ENCODE results near the gene SLAIN1. TPM values are rescaled to one million over a fixed set of nuclear protein-coding genes. Genes with fewer than 3 reads are reported as not detected.

SLAIN1 gene
- polyA plus RNA-seq, 2 of the 4 experiments (the other 2 are of a cell fraction) = 0.43 to 3.6 TPM

DNA sequence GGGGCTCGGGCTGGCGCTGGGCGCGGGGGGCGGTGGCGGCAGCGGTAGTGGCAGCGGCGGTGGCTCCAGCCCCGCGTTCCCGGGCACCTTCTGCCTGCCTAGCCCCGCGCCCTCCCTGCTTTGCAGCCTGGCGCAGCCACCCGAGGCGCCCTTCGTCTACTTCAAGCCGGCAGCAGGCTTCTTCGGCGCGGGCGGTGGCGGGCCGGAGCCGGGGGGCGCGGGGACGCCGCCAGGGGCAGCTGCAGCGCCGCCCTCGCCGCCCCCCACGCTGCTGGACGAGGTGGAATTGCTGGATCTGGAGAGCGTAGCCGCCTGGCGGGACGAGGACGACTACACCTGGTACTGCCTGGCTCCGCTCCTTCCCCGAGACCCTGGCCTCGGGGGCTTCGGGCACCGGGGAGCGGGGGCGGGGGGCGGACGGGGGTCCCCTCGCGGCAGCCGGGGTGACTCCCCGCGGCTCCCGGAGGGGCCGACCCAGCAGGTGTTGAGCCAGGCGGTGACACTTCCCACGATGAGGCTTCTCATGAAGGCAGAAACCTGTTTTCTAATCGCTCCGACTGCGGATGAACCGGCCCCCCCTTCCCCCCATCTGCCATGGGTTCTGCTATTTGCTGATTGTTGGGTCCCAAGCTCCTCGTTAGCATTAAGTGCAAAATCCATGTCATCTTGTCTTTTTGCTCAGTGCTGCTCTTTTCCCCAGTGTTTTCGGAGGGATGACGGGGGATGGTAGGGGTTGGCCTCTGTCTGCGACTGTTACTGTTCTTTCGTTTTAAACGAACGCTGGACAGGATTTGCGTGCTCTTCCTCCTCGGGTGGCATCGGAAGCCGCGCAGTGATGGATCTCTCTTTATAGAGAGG, 943 bp downstream of the SLAIN1 start:
- ChIA-PET POLR2A (no interaction called here), CTCF (no interaction called here)
- H3K4me3 ChIP-seq = peak overlapping the region; percentile 85
- no peaks in the 10 kb centered on the region for H3K9me3 ChIP-seq
- H3K4me1 ChIP-seq = peaks cover 10% of the 10 kb centered on the region; the same call in 1 of the 3 replicates
- DNase-seq (ENCODE audit: low read depth in 1 of 2, low spot score in 1 of 2) (no peak), ATAC-seq (peak; percentile 54 to 64; a peak in 5 of 6 replicates), FAIRE-seq (no peak)
- H3K27ac ChIP-seq = peak overlapping the region in 1 of 2 experiments; percentile 74; a peak in 3 of 6 replicates
- TF ChIP-seq RARB (CRISPR knock-in tag; IDR thresholded peaks at IDR 0.05) (no peak), BHLHE40 (IDR thresholded peaks at IDR 0.05; ENCODE audit: low read depth, low read length) (no peak), CHD4 (IDR thresholded peaks at IDR 0.05; ENCODE audit: borderline replicate concordance) (no peak), CBX8 (IDR thresholded peaks at IDR 0.05) (peak; percentile 85; the same call in 1 of the 2 replicates), CHD2 (IDR thresholded peaks at IDR 0.05; ENCODE audit: low read length, partially characterized antibody) (no peak), ESRRA (IDR thresholded peaks at IDR 0.05; ENCODE audit: borderline replicate concordance, low read length) (no peak), POLR2A (IDR thresholded peaks at IDR 0.05; ENCODE audit: low read length) (no peak), HOXB5 (CRISPR knock-in tag; IDR thresholded peaks at IDR 0.05) (no peak), EHMT2 (IDR thresholded peaks at IDR 0.05; ENCODE audit: low read depth) (no peak), MAFK (IDR thresholded peaks at IDR 0.05; ENCODE audit: partially characterized antibody) (no peak), MAZ (IDR thresholded peaks at IDR 0.05; ENCODE audit: borderline replicate concordance, low read depth, low read length) (no peak), CBX2 (IDR thresholded peaks at IDR 0.05; ENCODE audit: borderline replicate concordance, low read depth) (no peak), NFE2L2 (conservative IDR thresholded peaks at IDR 0.05; ENCODE audit: low read length) (no peak), NPAS2 (CRISPR knock-in tag; IDR thresholded peaks at IDR 0.05; ENCODE audit: borderline replicate concordance) (no peak), FOXS1 (CRISPR knock-in tag; IDR thresholded peaks at IDR 0.05) (no peak), SMC3 (IDR thresholded peaks at IDR 0.05) (no peak), FOSB (CRISPR knock-in tag; IDR thresholded peaks at IDR 0.05) (no peak), RNF2 (IDR thresholded peaks at IDR 0.05; ENCODE audit: borderline replicate concordance, low read depth) (peak; percentile 92; the same call in 1 of the 2 replicates), HDAC2 (IDR thresholded peaks at IDR 0.05) (no peak)
- TF ChIP-seq, protein P1, sequence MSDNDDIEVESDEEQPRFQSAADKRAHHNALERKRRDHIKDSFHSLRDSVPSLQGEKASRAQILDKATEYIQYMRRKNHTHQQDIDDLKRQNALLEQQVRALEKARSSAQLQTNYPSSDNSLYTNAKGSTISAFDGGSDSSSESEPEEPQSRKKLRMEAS (IDR thresholded peaks at IDR 0.05) = 0 out of 2 replicates have a peak, but pooled peaks have one; percentile 0
- TF ChIP-seq, protein P2, sequence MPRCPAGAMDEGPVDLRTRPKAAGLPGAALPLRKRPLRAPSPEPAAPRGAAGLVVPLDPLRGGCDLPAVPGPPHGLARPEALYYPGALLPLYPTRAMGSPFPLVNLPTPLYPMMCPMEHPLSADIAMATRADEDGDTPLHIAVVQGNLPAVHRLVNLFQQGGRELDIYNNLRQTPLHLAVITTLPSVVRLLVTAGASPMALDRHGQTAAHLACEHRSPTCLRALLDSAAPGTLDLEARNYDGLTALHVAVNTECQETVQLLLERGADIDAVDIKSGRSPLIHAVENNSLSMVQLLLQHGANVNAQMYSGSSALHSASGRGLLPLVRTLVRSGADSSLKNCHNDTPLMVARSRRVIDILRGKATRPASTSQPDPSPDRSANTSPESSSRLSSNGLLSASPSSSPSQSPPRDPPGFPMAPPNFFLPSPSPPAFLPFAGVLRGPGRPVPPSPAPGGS (IDR thresholded peaks at IDR 0.05) = no peak
- TF ChIP-seq, protein P3, sequence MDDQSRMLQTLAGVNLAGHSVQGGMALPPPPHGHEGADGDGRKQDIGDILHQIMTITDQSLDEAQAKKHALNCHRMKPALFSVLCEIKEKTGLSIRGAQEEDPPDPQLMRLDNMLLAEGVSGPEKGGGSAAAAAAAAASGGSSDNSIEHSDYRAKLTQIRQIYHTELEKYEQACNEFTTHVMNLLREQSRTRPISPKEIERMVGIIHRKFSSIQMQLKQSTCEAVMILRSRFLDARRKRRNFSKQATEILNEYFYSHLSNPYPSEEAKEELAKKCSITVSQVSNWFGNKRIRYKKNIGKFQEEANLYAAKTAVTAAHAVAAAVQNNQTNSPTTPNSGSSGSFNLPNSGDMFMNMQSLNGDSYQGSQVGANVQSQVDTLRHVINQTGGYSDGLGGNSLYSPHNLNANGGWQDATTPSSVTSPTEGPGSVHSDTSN (IDR thresholded peaks at IDR 0.05) = no peak
- TF ChIP-seq, protein P4, sequence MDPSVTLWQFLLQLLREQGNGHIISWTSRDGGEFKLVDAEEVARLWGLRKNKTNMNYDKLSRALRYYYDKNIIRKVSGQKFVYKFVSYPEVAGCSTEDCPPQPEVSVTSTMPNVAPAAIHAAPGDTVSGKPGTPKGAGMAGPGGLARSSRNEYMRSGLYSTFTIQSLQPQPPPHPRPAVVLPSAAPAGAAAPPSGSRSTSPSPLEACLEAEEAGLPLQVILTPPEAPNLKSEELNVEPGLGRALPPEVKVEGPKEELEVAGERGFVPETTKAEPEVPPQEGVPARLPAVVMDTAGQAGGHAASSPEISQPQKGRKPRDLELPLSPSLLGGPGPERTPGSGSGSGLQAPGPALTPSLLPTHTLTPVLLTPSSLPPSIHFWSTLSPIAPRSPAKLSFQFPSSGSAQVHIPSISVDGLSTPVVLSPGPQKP (IDR thresholded peaks at IDR 0.05; ENCODE audit: low read depth, low read length) = no peak
- WGBS (ENCODE audit: missing lambda C conversion rate) = 0% methylated on average over 16 of the region's 75 CpGs
- H3K4me2 ChIP-seq = peak overlapping the region; percentile 97

DNA sequence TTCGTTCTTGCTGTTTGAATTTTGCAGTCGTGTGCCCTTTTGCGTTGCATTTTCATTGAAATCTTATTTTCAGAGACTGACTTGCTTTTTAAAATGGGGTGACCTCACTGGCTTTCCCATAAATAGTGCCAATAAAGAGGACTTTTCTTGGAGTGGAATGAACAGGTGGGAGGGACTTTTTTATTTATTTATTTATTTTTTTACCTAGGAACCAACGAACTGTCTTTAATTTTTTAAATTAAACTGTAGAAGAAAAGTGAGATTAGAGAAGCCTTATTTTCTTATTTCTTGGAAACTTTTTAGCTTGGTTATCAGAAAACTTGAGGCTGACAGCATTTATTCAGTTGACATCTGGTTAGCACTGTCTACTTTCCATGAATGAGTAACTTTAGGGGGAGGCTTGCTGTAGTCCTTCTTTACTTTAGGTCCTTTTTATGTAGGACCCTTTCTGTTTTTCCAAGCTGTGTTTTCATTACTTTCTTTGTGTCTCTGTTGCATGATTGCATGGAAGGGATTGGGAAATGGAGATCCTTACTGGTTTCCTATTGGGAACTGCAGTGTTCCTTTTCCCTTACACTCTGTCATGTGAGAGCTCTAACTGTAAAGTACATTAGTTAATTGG, 1.7 kb downstream of the SLAIN1 start:
- ChIA-PET CTCF (no interaction called here), POLR2A (no interaction called here)
- Histone ChIP-seq H3K4me2 (peak overlapping the region; percentile 97), H3K4me3 (peak overlapping the region; percentile 85; the same call in 2 of the 3 replicates), H3K27ac (no peak overlapping the region), H3K9me3 (no peaks in the 10 kb centered on the region), H3K4me1 (peaks cover 10% of the 10 kb centered on the region; the same call in 1 of the 3 replicates)
- no peak for DNase-seq (ENCODE audit: low read depth in 1 of 2, low spot score in 1 of 2)
- no peak for ATAC-seq
- WGBS (ENCODE audit: missing lambda C conversion rate) = under 1% methylated on average over 4 of the region's 4 CpGs
- TF ChIP-seq FOSB (CRISPR knock-in tag; IDR thresholded peaks at IDR 0.05) (no peak), RNF2 (IDR thresholded peaks at IDR 0.05; ENCODE audit: borderline replicate concordance, low read depth) (no peak)
- no peak for FAIRE-seq

Data from A549 (cell line).